HG03060 (cell line): ENCODE measurements around the gene RFC3.
A peak's percentile ranks its signal among the peaks of the same experiment; 100 is the strongest.
"Not testable (repeated sequence)": the region's sequence is repeated elsewhere in the genome, so short reads cannot be mapped to it uniquely, and the experiment has no call there.

Experiments
- ATAC-seq: cut with Tn5 transposase; IDR thresholded peaks from one replicate; pipeline ENCODE4 v1.9.1; 2021; ENCODE audit warnings: low read depth, moderate number of reproducible peaks; ENCODE audit not compliant: unreplicated experiment

Gene RFC3, protein sequence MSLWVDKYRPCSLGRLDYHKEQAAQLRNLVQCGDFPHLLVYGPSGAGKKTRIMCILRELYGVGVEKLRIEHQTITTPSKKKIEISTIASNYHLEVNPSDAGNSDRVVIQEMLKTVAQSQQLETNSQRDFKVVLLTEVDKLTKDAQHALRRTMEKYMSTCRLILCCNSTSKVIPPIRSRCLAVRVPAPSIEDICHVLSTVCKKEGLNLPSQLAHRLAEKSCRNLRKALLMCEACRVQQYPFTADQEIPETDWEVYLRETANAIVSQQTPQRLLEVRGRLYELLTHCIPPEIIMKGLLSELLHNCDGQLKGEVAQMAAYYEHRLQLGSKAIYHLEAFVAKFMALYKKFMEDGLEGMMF

DNA sequence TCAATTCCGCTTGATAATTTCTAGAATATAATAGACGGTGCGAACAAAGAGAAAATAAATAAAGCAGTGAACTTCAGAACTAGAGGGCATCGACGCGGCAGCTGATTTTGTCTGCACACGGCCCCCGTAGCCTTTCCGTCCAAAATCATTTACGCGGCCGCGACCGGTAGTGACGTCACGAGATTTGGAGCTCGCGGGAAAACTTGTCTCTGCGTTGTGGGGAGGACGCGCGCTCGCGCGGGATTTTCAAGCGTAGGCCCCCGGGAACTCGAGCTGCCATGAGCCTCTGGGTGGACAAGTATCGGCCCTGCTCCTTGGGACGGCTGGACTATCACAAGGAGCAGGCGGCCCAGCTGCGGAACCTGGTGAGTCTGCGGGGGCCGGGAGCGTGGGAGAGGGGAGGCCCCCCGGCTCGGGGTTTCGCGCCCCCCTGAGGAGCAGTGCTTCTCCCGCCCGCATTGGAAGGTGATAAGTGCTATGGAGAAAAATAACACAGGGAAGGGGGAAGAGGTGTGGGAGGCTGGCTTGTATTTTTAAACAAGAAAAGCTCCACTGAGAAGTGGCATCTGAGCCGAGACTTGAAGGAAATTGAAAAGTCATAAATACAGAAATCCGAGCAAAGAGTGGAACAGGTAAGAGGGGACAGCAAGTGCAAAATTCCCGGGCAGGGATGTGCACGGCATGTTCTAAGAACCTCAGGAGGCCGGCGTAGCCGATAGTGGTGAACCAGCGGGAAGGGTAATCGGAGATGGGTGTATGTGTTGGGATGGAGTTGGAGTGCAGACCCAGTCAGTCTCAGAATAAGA is at the start of gene RFC3:
Gene RFC3 (plus strand): TSS at position 249 of the 806 bp plus-strand sequence. CDS start 30 bp downstream, at position 279.
- peak; percentile 79 for ATAC-seq

DNA sequence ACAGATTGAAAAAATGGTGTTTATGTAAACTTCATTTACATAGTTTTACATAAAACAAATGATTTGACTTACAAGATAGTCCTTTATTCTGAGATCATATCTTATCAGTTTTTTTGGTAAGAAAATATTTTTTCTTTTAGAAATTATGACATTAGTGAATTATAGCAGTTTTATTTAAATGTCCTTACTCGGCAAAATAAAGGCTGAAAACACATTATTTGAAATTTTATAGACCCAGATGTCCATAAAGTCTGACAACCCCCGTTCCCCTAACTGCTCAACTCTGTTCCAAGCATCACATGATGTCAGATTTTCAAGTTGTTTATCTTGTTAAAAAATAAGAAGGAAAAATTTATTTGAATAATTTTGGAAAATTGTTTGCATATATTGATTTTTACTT is 46.7 kb upstream of the RFC3 start:
- no peak for ATAC-seq

DNA sequence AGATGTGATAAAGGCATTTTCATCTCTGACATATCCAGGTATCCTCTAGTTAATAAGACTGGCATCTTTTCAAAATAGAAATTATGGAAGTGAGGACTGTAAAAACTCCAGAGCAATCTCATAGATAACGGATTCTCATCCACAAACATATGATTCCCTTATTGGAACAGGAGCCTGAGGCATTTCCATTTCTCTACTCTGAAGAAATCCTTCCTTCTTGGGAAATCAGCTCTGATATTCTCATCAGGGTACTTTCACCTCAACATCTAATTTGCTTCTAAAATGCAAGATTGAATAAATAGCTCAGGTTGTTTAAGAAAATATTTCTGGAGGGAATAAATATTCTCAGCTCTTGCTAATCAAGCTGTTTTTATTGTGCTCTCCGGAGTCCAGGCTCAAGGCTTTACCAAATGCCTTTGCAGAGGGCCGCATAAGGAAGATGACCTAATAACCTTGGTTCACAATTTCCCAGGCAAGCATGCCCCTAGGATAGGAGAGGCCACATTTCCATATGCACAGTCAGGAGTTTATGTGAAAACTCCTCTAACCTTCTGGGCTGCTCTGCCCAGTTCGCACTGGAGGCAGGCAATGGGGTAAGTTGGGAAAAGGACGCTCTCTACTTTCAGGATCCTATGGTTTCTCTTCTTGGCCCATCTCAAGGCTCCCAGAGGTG is 44.0 kb upstream of the RFC3 start:
- no peak for ATAC-seq

GRCh38 chr13:33775339-33776108 is 42.4 kb upstream of the RFC3 start:
- no peak for ATAC-seq

- ATAC-seq = no peak
Measured at GRCh38 chr13:33776239-33776881, 41.6 kb upstream of the RFC3 start.

DNA sequence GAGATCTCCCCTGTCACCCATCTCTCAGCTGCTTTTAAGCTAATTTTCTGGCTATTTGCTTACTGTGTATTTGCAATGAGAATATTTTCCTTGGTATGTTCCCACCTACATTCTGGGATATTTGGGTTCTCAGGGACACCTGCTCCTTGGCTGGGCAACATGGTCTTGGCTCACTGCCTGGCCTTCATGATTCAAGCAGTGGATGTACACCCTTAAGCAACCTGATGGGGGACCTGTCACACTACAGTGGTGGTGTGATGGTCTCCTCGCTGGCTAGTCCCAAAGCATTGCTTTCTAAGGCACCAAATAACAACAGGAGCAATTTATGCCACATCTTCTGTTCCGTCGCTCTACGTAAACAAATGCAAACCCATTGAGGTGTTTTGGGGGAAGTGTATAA is 35.3 kb upstream of the RFC3 start:
- ATAC-seq = no peak

DNA sequence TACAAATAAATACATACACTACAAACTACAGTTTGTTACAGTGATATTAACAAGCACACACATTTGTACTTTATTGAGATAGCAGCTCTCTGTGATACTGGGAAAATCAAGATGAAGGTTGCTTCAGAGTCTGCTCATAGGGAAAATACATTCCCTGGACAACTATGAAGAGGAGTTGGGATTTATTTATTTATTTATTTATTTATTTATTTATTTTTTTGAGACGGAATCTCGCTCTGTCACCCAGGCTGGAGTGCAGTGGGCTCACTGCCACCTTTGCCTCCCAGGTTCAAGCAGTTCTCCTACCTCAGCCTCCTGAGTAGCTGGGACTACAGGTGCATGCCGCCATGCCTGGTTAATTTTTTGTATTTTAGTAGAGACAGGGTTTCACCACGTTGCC is 34.7 kb upstream of the RFC3 start:
- not testable (repeated sequence) for ATAC-seq

GRCh38 chr13:33784738-33785137 is 33.2 kb upstream of the RFC3 start:
- ATAC-seq = no peak

- ATAC-seq = no peak
Measured at GRCh38 chr13:33785384-33785783, 32.6 kb upstream of the RFC3 start.

GRCh38 chr13:33787051-33787591 is 30.8 kb upstream of the RFC3 start:
- no peak for ATAC-seq

GRCh38 chr13:33789066-33789606 is 28.8 kb upstream of the RFC3 start:
- ATAC-seq = no peak

- no peak for ATAC-seq
Measured at GRCh38 chr13:33789739-33790138, 28.2 kb upstream of the RFC3 start.

DNA sequence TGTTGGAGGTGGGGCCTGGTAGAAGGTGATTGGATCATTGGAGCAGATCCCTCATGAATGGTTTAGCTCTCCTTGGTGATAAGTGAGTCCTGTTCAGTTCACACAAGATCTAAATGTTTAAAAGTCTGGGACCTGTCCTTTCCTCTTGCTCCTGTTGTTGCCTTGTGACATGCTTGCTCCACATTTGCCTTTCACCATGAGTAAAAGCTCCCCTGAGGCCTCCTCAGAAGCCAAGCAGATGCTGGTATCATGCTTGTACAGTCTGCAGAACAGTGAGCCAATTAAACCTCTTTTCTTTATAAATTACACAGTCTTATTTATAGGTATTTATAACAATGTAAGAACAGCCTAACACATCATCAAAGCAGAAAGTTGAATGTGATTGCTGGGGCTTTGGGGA is 24.2 kb upstream of the RFC3 start:
- no peak for ATAC-seq

- ATAC-seq = no peak
Measured at GRCh38 chr13:33794576-33794975, 23.4 kb upstream of the RFC3 start.

DNA sequence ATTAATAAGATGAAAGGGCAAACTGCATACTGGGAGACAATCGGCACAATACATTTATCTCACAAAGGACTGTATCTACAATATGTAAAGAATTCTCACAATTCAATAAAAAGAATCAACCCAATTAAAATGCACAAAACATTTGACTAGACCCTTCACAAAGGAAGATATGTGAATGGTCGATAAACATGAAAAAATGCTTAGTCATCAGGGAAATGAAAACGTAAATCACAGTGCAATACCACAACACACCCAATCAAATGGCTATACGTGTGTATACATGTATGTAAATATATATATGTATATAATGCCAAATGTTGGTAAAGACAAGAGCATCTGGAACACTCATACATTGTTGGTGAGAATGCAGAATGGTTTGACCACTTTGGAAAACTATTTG is 21.9 kb upstream of the RFC3 start:
- ATAC-seq = no peak

DNA sequence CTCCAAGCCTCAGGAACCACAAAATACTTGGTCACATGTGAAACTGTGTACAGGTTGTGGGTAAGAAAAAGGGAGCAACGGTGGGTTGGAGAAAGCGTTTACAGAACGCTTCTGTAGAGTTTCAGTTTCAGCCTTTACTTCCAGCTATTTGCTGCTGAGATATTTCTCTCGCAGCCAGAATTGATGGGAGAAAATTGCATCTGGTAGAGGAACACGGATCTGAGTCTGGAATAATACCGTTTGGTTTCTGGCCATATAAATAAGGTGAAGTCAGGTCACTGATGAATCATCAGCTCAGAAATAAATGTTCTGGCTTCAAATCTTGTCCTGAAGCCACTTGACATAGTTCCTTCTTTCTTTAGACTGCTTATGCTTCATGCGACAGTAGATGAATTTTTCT is 20.3 kb upstream of the RFC3 start:
- ATAC-seq = no peak

DNA sequence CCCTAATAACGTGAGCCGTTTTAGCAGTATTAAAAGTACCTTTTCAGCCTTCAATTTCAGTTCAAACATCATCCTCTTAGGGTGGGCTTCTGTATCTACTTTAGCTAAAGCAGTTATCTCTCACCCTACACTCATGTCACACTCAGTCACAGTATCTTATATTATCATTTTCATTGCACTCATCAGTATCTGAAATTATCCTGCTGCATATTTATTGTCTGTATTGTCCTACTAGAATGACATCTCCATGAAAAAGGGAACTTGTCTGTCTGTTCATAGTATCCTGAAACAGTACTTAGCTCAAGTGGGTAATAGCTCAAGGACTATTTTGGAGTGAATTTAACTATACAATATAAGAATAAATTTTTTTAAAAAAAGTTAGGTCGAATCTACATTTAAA is 19.9 kb upstream of the RFC3 start:
- ATAC-seq = no peak

DNA sequence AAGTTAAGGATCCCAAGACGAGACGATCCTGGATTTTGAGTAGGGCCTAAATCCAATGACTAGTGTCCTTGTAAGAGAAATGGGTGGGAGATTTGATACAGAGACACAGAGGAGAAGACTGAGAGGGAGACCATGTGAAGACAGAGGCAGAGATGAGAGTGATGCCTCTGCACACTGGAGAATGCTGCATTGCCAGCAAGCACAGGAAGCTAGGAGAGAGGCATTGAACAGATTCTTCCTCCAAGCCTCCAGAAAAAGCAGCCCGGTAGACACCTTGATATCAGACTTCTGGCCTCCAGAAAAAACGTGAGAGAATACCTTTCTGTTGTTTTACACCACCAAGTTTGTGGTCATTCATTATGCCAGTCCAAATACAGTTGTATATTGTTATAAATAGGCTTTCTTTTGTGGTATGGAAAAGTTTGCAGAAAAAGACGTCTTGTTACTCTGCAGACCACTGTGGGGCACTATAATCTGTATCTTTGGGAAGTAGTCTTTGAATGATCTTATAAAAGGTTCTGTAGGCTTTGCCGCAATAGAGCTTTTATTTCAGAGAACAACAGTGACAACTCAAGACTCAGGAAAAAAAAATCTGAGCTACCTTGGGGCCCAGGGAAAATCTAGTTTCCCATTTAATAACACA is 17.9 kb upstream of the RFC3 start:
- no peak for ATAC-seq

GRCh38 chr13:33800646-33801186 is 17.2 kb upstream of the RFC3 start:
- no peak for ATAC-seq
